ENCODE data around the gene CFAP77.

CFAP77 gene

GRCh38 chr9:132430998-132431397, 21.0 kb downstream of the CFAP77 start:
- Mint-ChIP-seq H3K4me1 (no peaks in the 10 kb centered on the region), H3K36me3 (ENCODE audit: low read depth) (no peaks in the 10 kb centered on the region), H3K27ac (no peak overlapping the region), H3K27me3 (ENCODE audit: low read depth) (peaks cover 68% of the 10 kb centered on the region), H3K9me3 (no peaks in the 10 kb centered on the region), H3K4me3 (no peak overlapping the region)
- TF ChIP-seq, protein P1, sequence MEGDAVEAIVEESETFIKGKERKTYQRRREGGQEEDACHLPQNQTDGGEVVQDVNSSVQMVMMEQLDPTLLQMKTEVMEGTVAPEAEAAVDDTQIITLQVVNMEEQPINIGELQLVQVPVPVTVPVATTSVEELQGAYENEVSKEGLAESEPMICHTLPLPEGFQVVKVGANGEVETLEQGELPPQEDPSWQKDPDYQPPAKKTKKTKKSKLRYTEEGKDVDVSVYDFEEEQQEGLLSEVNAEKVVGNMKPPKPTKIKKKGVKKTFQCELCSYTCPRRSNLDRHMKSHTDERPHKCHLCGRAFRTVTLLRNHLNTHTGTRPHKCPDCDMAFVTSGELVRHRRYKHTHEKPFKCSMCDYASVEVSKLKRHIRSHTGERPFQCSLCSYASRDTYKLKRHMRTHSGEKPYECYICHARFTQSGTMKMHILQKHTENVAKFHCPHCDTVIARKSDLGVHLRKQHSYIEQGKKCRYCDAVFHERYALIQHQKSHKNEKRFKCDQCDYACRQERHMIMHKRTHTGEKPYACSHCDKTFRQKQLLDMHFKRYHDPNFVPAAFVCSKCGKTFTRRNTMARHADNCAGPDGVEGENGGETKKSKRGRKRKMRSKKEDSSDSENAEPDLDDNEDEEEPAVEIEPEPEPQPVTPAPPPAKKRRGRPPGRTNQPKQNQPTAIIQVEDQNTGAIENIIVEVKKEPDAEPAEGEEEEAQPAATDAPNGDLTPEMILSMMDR (IDR thresholded peaks at IDR 0.05; ENCODE audit: unreplicated experiment in 3 of 3), result no peak

- Mint-ChIP-seq H3K27ac (no peak overlapping the region), H3K27me3 (ENCODE audit: low read depth) (peaks cover 62% of the 10 kb centered on the region), H3K4me1 (no peaks in the 10 kb centered on the region), H3K9me3 (no peaks in the 10 kb centered on the region), H3K4me3 (no peak overlapping the region), H3K36me3 (ENCODE audit: low read depth) (no peaks in the 10 kb centered on the region)
- TF ChIP-seq, protein P1 (IDR thresholded peaks at IDR 0.05; ENCODE audit: unreplicated experiment in 3 of 3), result no peak
Measured at GRCh38 chr9:132434881-132435280, 24.9 kb downstream of the CFAP77 start.

DNA sequence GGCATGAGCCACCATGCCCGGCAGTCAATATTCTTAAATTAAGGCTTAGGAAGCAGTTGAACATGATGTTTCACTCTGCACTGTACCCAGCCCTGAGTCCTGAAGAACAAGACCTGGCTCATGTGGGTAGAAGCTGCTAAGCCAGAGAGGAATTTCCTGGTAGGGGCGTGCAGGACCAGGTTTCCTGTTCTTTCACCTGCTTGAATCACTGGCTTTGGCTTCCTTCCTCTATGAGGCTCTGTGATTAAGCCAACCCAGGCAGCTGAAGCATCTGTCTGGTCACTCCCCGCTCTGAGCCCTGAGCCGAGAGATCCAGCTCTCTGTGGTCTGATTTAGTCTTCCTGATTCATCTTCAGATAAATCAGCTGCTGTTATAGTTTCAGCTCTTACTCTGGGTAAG, 29.1 kb downstream of the CFAP77 start:
- Mint-ChIP-seq H3K9me3 (no peaks in the 10 kb centered on the region), H3K4me3 (no peak overlapping the region), H3K27me3 (ENCODE audit: low read depth) (peaks cover 56% of the 10 kb centered on the region), H3K36me3 (ENCODE audit: low read depth) (no peaks in the 10 kb centered on the region), H3K27ac (no peak overlapping the region), H3K4me1 (no peaks in the 10 kb centered on the region)
- TF ChIP-seq, protein P1 (IDR thresholded peaks at IDR 0.05; ENCODE audit: unreplicated experiment in 3 of 3), result no peak

- Mint-ChIP-seq H3K36me3 (ENCODE audit: low read depth) (no peaks in the 10 kb centered on the region), H3K27ac (no peak overlapping the region), H3K4me1 (no peaks in the 10 kb centered on the region), H3K27me3 (ENCODE audit: low read depth) (peaks cover 49% of the 10 kb centered on the region), H3K4me3 (no peak overlapping the region), H3K9me3 (no peaks in the 10 kb centered on the region)
- TF ChIP-seq, protein P1 (IDR thresholded peaks at IDR 0.05; ENCODE audit: unreplicated experiment in 3 of 3), result no peak
Measured at GRCh38 chr9:132440735-132441134, 30.7 kb downstream of the CFAP77 start.

DNA sequence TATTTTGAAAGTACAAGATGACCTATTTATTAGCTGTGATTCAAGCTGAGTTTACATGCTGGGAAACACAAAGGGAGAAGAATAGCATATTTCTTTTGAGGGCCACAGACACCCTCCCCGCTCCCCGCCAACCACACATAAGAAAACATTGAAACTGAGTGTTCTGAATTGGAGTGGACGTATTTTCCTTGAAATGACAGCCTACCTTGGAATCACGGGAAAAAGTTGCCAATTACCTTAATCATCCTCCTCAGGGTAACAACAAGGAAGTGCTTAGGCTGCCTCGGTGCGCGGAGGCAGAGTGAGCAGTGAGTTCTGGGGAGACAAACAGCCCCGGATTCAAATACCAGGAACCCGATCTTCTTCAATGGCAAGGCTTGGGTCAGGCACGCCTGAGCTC, 31.4 kb downstream of the CFAP77 start:
- H3K4me3 Mint-ChIP-seq, result no peak overlapping the region
- TF ChIP-seq, protein P1 (IDR thresholded peaks at IDR 0.05; ENCODE audit: unreplicated experiment in 3 of 3), result no peak
- H3K27me3 Mint-ChIP-seq (ENCODE audit: low read depth), result peaks cover 49% of the 10 kb centered on the region
- no peak overlapping the region for H3K27ac Mint-ChIP-seq
- no peaks in the 10 kb centered on the region for H3K4me1 Mint-ChIP-seq
- no peaks in the 10 kb centered on the region for H3K9me3 Mint-ChIP-seq
- no peaks in the 10 kb centered on the region for H3K36me3 Mint-ChIP-seq (ENCODE audit: low read depth)

DNA sequence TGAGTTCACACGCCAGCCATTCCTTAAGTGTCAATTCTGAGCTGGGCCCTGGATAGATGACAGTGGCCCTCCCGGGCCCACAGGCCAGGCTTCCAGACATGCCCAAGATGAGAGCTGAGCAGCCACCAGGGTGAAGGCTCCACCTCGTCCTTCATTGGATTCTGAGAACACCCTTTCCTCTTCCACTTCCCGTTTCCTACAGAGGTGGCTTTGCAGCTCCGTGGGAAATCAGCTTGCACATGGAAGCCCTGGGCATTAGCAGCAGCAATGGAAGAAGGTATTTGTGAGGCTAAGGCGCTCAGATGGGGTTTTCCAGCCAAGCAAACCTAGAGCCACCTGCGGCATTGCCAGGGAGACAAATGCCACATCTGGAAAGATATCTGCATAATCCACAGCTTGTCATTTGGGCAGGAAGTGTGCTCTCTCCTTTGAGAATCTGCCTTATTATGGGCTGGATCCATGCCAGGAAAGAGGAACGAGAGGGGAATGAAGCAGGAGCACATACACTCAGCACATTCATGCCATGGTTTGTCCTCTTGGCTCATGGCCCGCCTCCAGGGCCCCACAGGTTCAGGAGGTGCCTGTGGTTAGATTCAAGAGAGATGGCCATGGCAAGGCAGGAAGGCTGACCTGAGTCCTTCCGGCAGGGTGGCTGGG, 34.1 kb downstream of the CFAP77 start:
- peaks cover 52% of the 10 kb centered on the region for H3K27me3 Mint-ChIP-seq (ENCODE audit: low read depth)
- no peaks in the 10 kb centered on the region for H3K36me3 Mint-ChIP-seq (ENCODE audit: low read depth)
- no peaks in the 10 kb centered on the region for H3K9me3 Mint-ChIP-seq
- no peak overlapping the region for H3K4me3 Mint-ChIP-seq
- TF ChIP-seq, protein P1 (IDR thresholded peaks at IDR 0.05; ENCODE audit: unreplicated experiment in 3 of 3), result no peak
- no peak overlapping the region for H3K27ac Mint-ChIP-seq
- H3K4me1 Mint-ChIP-seq, result no peaks in the 10 kb centered on the region
